ENCODE data around the gene EMID1.

EMID1 gene

GRCh38 chr22:29256606-29257325, 51.1 kb downstream of the EMID1 start:
- TF ChIP-seq EZH2 (IDR thresholded peaks at IDR 0.05; ENCODE audit: borderline replicate concordance, low read depth, low read length, severe bottlenecking) (no peak), CTCF (IDR thresholded peaks at IDR 0.05; ENCODE audit: borderline replicate concordance, extremely low read depth, low read length, poor library complexity, severe bottlenecking) (no peak)
- no peak overlapping the region for H3K4me3 ChIP-seq (ENCODE audit: low read depth in 1 of 2, low read length in 2 of 2)
- no peaks in the 10 kb centered on the region for H3K27me3 ChIP-seq (ENCODE audit: insufficient read depth, low read length, poor library complexity)
- H3K4me2 ChIP-seq (ENCODE audit: insufficient read depth, low read length) = no peak overlapping the region
- DNase-seq = no peak
- no peak overlapping the region for H3K9ac ChIP-seq (ENCODE audit: low read depth, low read length)
- H3K79me2 ChIP-seq (ENCODE audit: insufficient read depth, low read length) = no peaks in the 10 kb centered on the region
- H4K20me1 ChIP-seq (ENCODE audit: insufficient read depth, low read length) = peaks cover 3% of the 10 kb centered on the region
- no peak overlapping the region for H3K27ac ChIP-seq (ENCODE audit: low read length)
- H3K4me1 ChIP-seq (ENCODE audit: insufficient read depth, low read length) = peaks cover 9% of the 10 kb centered on the region; the same call in 1 of the 2 replicates
- H3K9me3 ChIP-seq (ENCODE audit: insufficient read depth, low read length, severe bottlenecking) = no peaks in the 10 kb centered on the region
- no peak overlapping the region for H2AFZ ChIP-seq (ENCODE audit: low read depth, low read length)
- H3K36me3 ChIP-seq (ENCODE audit: insufficient read depth, low read length) = peaks cover 55% of the 10 kb centered on the region
- no peak for ATAC-seq (ENCODE audit: insufficient read depth, low read depth)

- Histone ChIP-seq H3K9ac (ENCODE audit: low read depth, low read length) (no peak overlapping the region), H3K27ac (ENCODE audit: low read length) (no peak overlapping the region), H3K79me2 (ENCODE audit: insufficient read depth, low read length) (no peaks in the 10 kb centered on the region), H3K4me2 (ENCODE audit: insufficient read depth, low read length) (no peak overlapping the region), H3K36me3 (ENCODE audit: insufficient read depth, low read length) (peaks cover 55% of the 10 kb centered on the region), H2AFZ (ENCODE audit: low read depth, low read length) (no peak overlapping the region), H3K27me3 (ENCODE audit: insufficient read depth, low read length, poor library complexity) (no peaks in the 10 kb centered on the region), H3K4me3 (ENCODE audit: low read depth in 1 of 2, low read length in 2 of 2) (no peak overlapping the region), H3K4me1 (ENCODE audit: insufficient read depth, low read length) (peaks cover 9% of the 10 kb centered on the region; the same call in 1 of the 2 replicates), H3K9me3 (ENCODE audit: insufficient read depth, low read length, severe bottlenecking) (no peaks in the 10 kb centered on the region), H4K20me1 (ENCODE audit: insufficient read depth, low read length) (peaks cover 3% of the 10 kb centered on the region)
- ATAC-seq (ENCODE audit: insufficient read depth, low read depth) = no peak
- TF ChIP-seq CTCF (IDR thresholded peaks at IDR 0.05; ENCODE audit: borderline replicate concordance, extremely low read depth, low read length, poor library complexity, severe bottlenecking) (no peak), EZH2 (IDR thresholded peaks at IDR 0.05; ENCODE audit: borderline replicate concordance, low read depth, low read length, severe bottlenecking) (no peak)
- DNase-seq = no peak
Observed at GRCh38 chr22:29257751-29258181, 52.1 kb downstream of the EMID1 start.

GRCh38 chr22:29258407-29259252, 52.9 kb downstream of the EMID1 start:
- no peaks in the 10 kb centered on the region for H3K9me3 ChIP-seq (ENCODE audit: insufficient read depth, low read length, severe bottlenecking)
- peaks cover 57% of the 10 kb centered on the region for H3K36me3 ChIP-seq (ENCODE audit: insufficient read depth, low read length)
- DNase-seq = no peak
- H3K79me2 ChIP-seq (ENCODE audit: insufficient read depth, low read length) = no peaks in the 10 kb centered on the region
- no peak overlapping the region for H3K9ac ChIP-seq (ENCODE audit: low read depth, low read length)
- H3K27me3 ChIP-seq (ENCODE audit: insufficient read depth, low read length, poor library complexity) = no peaks in the 10 kb centered on the region
- peaks cover 9% of the 10 kb centered on the region; the same call in 1 of the 2 replicates for H3K4me1 ChIP-seq (ENCODE audit: insufficient read depth, low read length)
- H4K20me1 ChIP-seq (ENCODE audit: insufficient read depth, low read length) = peaks cover 3% of the 10 kb centered on the region
- no peak overlapping the region for H3K27ac ChIP-seq (ENCODE audit: low read length)
- no peak for TF ChIP-seq CTCF (IDR thresholded peaks at IDR 0.05; ENCODE audit: borderline replicate concordance, extremely low read depth, low read length, poor library complexity, severe bottlenecking)
- no peak overlapping the region for H3K4me2 ChIP-seq (ENCODE audit: insufficient read depth, low read length)
- no peak overlapping the region for H3K4me3 ChIP-seq (ENCODE audit: low read depth in 1 of 2, low read length in 2 of 2)
- ATAC-seq (ENCODE audit: insufficient read depth, low read depth) = peak; percentile 10; the same call in 1 of the 3 replicates
- no peak overlapping the region for H2AFZ ChIP-seq (ENCODE audit: low read depth, low read length)

Measured in DND-41 (cell line).